ENCODE measurements around the gene SCN4B. TPM values are rescaled to one million over a fixed set of nuclear protein-coding genes. Genes with fewer than 3 reads are reported as not detected.

SCN4B gene
- total RNA-seq, 2 experiments from 2014 or later = not detected

- Mint-ChIP-seq H3K27ac (no peak overlapping the region), H3K4me1 (ENCODE audit: low read depth) (no peaks in the 10 kb centered on the region), H3K9me3 (no peaks in the 10 kb centered on the region), H3K36me3 (ENCODE audit: low read depth) (no peaks in the 10 kb centered on the region), H3K27me3 (no peaks in the 10 kb centered on the region), H3K4me3 (no peak overlapping the region)
- DNase-seq (no peak), ATAC-seq (ENCODE audit: poor library complexity) (no peak)
- Histone ChIP-seq H3K36me3 (ENCODE audit: insufficient read depth, low read length) (no peaks in the 10 kb centered on the region), H3K27me3 (ENCODE audit: control insufficient read depth in 1 of 2, insufficient read depth in 2 of 2, low read length in 2 of 2) (no peaks in the 10 kb centered on the region), H3K4me1 (ENCODE audit: insufficient read depth, low read length) (no peaks in the 10 kb centered on the region), H3K27ac (ENCODE audit: low read depth in 1 of 2, low read length in 2 of 2) (no peak overlapping the region), H3K9me3 (ENCODE audit: control insufficient read depth in 1 of 2, insufficient read depth in 1 of 2, low read length in 2 of 2) (no peaks in the 10 kb centered on the region), H3K4me3 (ENCODE audit: low read length) (no peak overlapping the region)
- no peak for TF ChIP-seq CTCF (IDR thresholded peaks at IDR 0.05)
- POLR2A ChIA-PET = no interaction called here
- CTCF ChIA-PET = no interaction called here
- intact Hi-C loops (cut with DNase I, micrococcal nuclease) = no loop called here
Observed at GRCh38 chr11:118100691-118101232, 51.9 kb downstream of the SCN4B start.

- ChIA-PET CTCF (no interaction called here), POLR2A (no interaction called here)
- no peak for ATAC-seq (ENCODE audit: poor library complexity)
- Histone ChIP-seq H3K27me3 (ENCODE audit: control insufficient read depth in 1 of 2, insufficient read depth in 2 of 2, low read length in 2 of 2) (no peaks in the 10 kb centered on the region), H3K36me3 (ENCODE audit: insufficient read depth, low read length) (no peaks in the 10 kb centered on the region), H3K4me3 (ENCODE audit: low read length) (no peak overlapping the region), H3K4me1 (ENCODE audit: insufficient read depth, low read length) (no peaks in the 10 kb centered on the region), H3K27ac (ENCODE audit: low read depth in 1 of 2, low read length in 2 of 2) (no peak overlapping the region), H3K9me3 (ENCODE audit: control insufficient read depth in 1 of 2, insufficient read depth in 1 of 2, low read length in 2 of 2) (no peaks in the 10 kb centered on the region)
- no peak for DNase-seq
- H3K4me3 Mint-ChIP-seq = no peak overlapping the region
- intact Hi-C loops (cut with DNase I, micrococcal nuclease) = no loop called here
- TF ChIP-seq CTCF (IDR thresholded peaks at IDR 0.05) = no peak
- H3K27ac Mint-ChIP-seq = no peak overlapping the region
- no peaks in the 10 kb centered on the region for H3K27me3 Mint-ChIP-seq
- H3K4me1 Mint-ChIP-seq (ENCODE audit: low read depth) = no peaks in the 10 kb centered on the region
- no peaks in the 10 kb centered on the region for H3K36me3 Mint-ChIP-seq (ENCODE audit: low read depth)
- H3K9me3 Mint-ChIP-seq = no peaks in the 10 kb centered on the region
Observed at GRCh38 chr11:118099838-118100556, 52.6 kb downstream of the SCN4B start.

- Mint-ChIP-seq H3K9me3 (no peaks in the 10 kb centered on the region), H3K27ac (no peak overlapping the region), H3K36me3 (ENCODE audit: low read depth) (no peaks in the 10 kb centered on the region), H3K27me3 (no peaks in the 10 kb centered on the region), H3K4me1 (ENCODE audit: low read depth) (no peaks in the 10 kb centered on the region), H3K4me3 (no peak overlapping the region)
- Histone ChIP-seq H3K4me1 (ENCODE audit: insufficient read depth, low read length) (no peaks in the 10 kb centered on the region), H3K27me3 (ENCODE audit: control insufficient read depth in 1 of 2, insufficient read depth in 2 of 2, low read length in 2 of 2) (no peaks in the 10 kb centered on the region), H3K4me3 (ENCODE audit: low read length) (no peak overlapping the region), H3K27ac (ENCODE audit: low read depth in 1 of 2, low read length in 2 of 2) (no peak overlapping the region), H3K36me3 (ENCODE audit: insufficient read depth, low read length) (no peaks in the 10 kb centered on the region), H3K9me3 (ENCODE audit: control insufficient read depth in 1 of 2, insufficient read depth in 1 of 2, low read length in 2 of 2) (no peaks in the 10 kb centered on the region)
- TF ChIP-seq CTCF (IDR thresholded peaks at IDR 0.05) = no peak
- intact Hi-C loops (cut with DNase I, micrococcal nuclease) = no loop called here
- POLR2A ChIA-PET = no interaction called here
- CTCF ChIA-PET = no interaction called here
- DNase-seq = no peak
- no peak for ATAC-seq (ENCODE audit: poor library complexity)
Observed at GRCh38 chr11:118098996-118099837, 53.4 kb downstream of the SCN4B start.
